ENCODE data around the gene JAZF1. TPM values are rescaled to one million over a fixed set of nuclear protein-coding genes. Genes with fewer than 3 reads are reported as not detected.

Gene JAZF1
- total and polyA plus RNA-seq, 2 experiments from 2014 or later = 9.5 to 12.1 TPM

DNA sequence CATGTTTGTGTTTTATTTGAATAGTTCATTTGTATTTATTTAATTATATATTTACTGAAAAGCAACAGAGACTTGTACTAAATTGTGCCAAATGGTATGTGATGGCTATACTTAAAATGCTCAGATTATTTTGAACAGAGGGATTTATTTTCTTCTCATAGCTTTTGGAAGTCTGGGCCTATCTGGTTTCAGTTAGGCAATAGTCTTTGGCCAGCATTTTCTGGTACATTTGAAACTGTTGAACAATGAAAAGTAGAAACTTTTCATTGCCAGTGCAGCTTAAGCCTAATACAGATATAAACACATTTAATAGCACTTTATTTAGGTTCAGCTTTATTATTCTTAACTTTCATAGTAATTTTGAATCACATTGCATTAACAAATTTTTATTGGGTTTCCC is 252.6 kb downstream of the JAZF1 start:
- no peak overlapping the region for H3K27ac ChIP-seq
- TF ChIP-seq EZH2 (IDR thresholded peaks at IDR 0.05; ENCODE audit: borderline replicate concordance) = no peak
- TF ChIP-seq, protein P1, sequence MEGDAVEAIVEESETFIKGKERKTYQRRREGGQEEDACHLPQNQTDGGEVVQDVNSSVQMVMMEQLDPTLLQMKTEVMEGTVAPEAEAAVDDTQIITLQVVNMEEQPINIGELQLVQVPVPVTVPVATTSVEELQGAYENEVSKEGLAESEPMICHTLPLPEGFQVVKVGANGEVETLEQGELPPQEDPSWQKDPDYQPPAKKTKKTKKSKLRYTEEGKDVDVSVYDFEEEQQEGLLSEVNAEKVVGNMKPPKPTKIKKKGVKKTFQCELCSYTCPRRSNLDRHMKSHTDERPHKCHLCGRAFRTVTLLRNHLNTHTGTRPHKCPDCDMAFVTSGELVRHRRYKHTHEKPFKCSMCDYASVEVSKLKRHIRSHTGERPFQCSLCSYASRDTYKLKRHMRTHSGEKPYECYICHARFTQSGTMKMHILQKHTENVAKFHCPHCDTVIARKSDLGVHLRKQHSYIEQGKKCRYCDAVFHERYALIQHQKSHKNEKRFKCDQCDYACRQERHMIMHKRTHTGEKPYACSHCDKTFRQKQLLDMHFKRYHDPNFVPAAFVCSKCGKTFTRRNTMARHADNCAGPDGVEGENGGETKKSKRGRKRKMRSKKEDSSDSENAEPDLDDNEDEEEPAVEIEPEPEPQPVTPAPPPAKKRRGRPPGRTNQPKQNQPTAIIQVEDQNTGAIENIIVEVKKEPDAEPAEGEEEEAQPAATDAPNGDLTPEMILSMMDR (IDR thresholded peaks at IDR 0.05; ENCODE audit: poor library complexity) = no peak
- no peak for TF ChIP-seq EZH2phosphoT487 (IDR thresholded peaks at IDR 0.05; ENCODE audit: low read depth, severe bottlenecking, unreplicated experiment)
- H3K9me3 ChIP-seq (ENCODE audit: low read depth) = no peaks in the 10 kb centered on the region
- no peak overlapping the region for H3K4me3 ChIP-seq
- H3K79me2 ChIP-seq = no peaks in the 10 kb centered on the region
- H3K4me1 ChIP-seq (ENCODE audit: insufficient read depth) = no peaks in the 10 kb centered on the region
- H3K9me2 ChIP-seq (replicated peaks; ENCODE audit: insufficient read depth) = no peaks in the 10 kb centered on the region
- no peaks in the 10 kb centered on the region for H3K36me3 ChIP-seq (replicated peaks; ENCODE audit: insufficient read depth, low read depth)
- H2AFZ ChIP-seq = no peak overlapping the region
- H4K20me1 ChIP-seq (ENCODE audit: insufficient read depth, poor library complexity, severe bottlenecking) = no peaks in the 10 kb centered on the region
- no peak overlapping the region for H3K4me2 ChIP-seq
- DNase-seq (ENCODE audit: low spot score) = no peak
- no peaks in the 10 kb centered on the region for H3K27me3 ChIP-seq

DNA sequence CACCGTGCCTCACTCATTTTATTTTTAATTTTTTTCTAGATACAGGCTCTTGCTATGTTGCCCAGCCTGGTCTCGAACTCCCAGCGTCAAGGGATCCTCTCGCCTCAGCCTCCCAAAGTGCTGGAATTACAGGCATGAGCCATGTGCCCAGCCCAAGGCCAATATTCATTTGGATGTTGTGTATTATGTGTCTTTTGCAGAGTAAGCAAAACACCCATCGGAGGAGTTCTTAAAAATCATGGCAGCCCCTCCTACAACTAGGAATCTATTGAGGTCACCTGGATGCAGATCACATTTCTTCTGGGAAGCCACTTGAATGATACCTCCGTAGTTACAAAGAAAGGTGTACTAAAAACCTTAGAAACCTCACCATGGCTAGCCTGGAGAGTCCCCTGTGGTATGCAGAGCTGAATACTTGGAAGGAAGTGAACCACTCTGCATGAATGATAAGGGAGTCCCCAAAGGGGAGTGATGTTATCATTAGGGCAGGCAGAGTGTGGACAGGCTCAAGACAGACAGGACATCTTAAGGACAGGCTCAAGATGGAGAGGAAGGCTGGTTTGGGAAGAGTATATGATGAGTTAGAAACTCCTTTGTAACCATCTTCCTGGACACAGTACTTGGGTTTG is 254.9 kb downstream of the JAZF1 start:
- Histone ChIP-seq H3K4me3 (no peak overlapping the region), H3K36me3 (replicated peaks; ENCODE audit: insufficient read depth, low read depth) (no peaks in the 10 kb centered on the region), H2AFZ (no peak overlapping the region), H3K9me2 (replicated peaks; ENCODE audit: insufficient read depth) (no peaks in the 10 kb centered on the region), H3K4me1 (ENCODE audit: insufficient read depth) (peaks cover 3% of the 10 kb centered on the region), H3K27ac (no peak overlapping the region), H4K20me1 (ENCODE audit: insufficient read depth, poor library complexity, severe bottlenecking) (no peaks in the 10 kb centered on the region), H3K27me3 (no peaks in the 10 kb centered on the region), H3K9me3 (ENCODE audit: low read depth) (no peaks in the 10 kb centered on the region), H3K4me2 (no peak overlapping the region), H3K79me2 (no peaks in the 10 kb centered on the region)
- WGBS (ENCODE audit: low lambda C conversion rate, missing lambda C conversion rate) = 95% methylated on average over 6 of the region's 6 CpGs
- TF ChIP-seq EZH2phosphoT487 (IDR thresholded peaks at IDR 0.05; ENCODE audit: low read depth, severe bottlenecking, unreplicated experiment) (no peak), EZH2 (IDR thresholded peaks at IDR 0.05; ENCODE audit: borderline replicate concordance) (no peak)
- TF ChIP-seq, protein P1 (IDR thresholded peaks at IDR 0.05; ENCODE audit: poor library complexity) = no peak
- DNase-seq (ENCODE audit: low spot score) = no peak

DNA sequence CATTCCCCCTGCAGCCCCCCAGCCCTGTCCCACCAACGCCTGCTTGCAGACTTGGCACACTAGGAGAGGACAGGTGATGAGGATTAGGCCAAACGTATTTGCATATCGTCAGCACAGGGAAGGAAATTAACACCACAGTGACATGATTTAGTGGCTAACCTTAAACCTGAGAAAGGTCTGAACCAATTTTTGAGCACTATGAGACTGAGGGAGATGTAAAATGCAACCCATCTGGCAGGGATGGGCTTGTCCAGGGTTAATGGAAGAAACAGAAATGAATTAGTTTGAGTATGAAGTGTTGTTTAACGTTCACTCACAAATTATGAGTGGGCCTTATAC is 257.0 kb downstream of the JAZF1 start:
- H3K79me2 ChIP-seq = no peaks in the 10 kb centered on the region
- H3K27ac ChIP-seq = no peak overlapping the region
- peaks cover 3% of the 10 kb centered on the region for H3K4me1 ChIP-seq (ENCODE audit: insufficient read depth)
- H3K27me3 ChIP-seq = no peaks in the 10 kb centered on the region
- 77% methylated on average over 4 of the region's 4 CpGs for WGBS (ENCODE audit: low lambda C conversion rate, missing lambda C conversion rate)
- H3K36me3 ChIP-seq (replicated peaks; ENCODE audit: insufficient read depth, low read depth) = no peaks in the 10 kb centered on the region
- TF ChIP-seq EZH2phosphoT487 (IDR thresholded peaks at IDR 0.05; ENCODE audit: low read depth, severe bottlenecking, unreplicated experiment) (no peak), EZH2 (IDR thresholded peaks at IDR 0.05; ENCODE audit: borderline replicate concordance) (no peak)
- TF ChIP-seq, protein P1 (IDR thresholded peaks at IDR 0.05; ENCODE audit: poor library complexity) = no peak
- H3K4me3 ChIP-seq = no peak overlapping the region
- H3K4me2 ChIP-seq = no peak overlapping the region
- H3K9me3 ChIP-seq (ENCODE audit: low read depth) = no peaks in the 10 kb centered on the region
- H4K20me1 ChIP-seq (ENCODE audit: insufficient read depth, poor library complexity, severe bottlenecking) = no peaks in the 10 kb centered on the region
- H3K9me2 ChIP-seq (replicated peaks; ENCODE audit: insufficient read depth) = no peaks in the 10 kb centered on the region
- no peak overlapping the region for H2AFZ ChIP-seq
- no peak for DNase-seq (ENCODE audit: low spot score)

Measured in hepatocyte (in vitro differentiated cells).